ENCODE data around the gene ZNF619.

ZNF619 gene

GRCh38 chr3:40534283-40534682, 57.4 kb downstream of the ZNF619 start:
- DNase-seq (ENCODE audit: low read depth) = no peak
